Coronary artery (tissue), 2 donors: ENCODE measurements around the gene SLC25A29.

Experiments
- DNase-seq: peaks from one replicate; pipeline ENCODE4 v3.0.0-alpha.2; 2017; ENCODE audit warnings: low spot score
- H3K27ac ChIP-seq, 2 donors: fragments of 200-600 bp; sonication (generic); one replicate each; pipeline ENCODE4 v1.5.1; 2016 to 2019
- H3K4me3 ChIP-seq: fragments of 200-600 bp; sonication (generic); 2 replicates; pipeline ENCODE4 v1.5.1; 2016; ENCODE audit warnings: mild to moderate bottlenecking, moderate library complexity
- CTCF ChIP-seq: fragments of 200-600 bp; sonication (generic); IDR thresholded peaks from one replicate; pipeline ENCODE4 v1.5.1; 2019; ENCODE audit warnings: antibody characterized with exemption

The SLC25A29 gene

GRCh38 chr14:100332071-100332639, 25.9 kb upstream of the SLC25A29 start:
- TF ChIP-seq CTCF, result no peak
- H3K4me3 ChIP-seq, result no peak overlapping the region
- H3K27ac ChIP-seq, result no peak overlapping the region
- DNase-seq, result no peak

GRCh38 chr14:100330388-100330931, 24.2 kb upstream of the SLC25A29 start:
- no peak for DNase-seq
- no peak for TF ChIP-seq CTCF
- H3K4me3 ChIP-seq, result no peak overlapping the region
- H3K27ac ChIP-seq, result no peak overlapping the region

GRCh38 chr14:100330007-100330344, 23.7 kb upstream of the SLC25A29 start:
- no peak overlapping the region for H3K27ac ChIP-seq
- DNase-seq, result no peak
- TF ChIP-seq CTCF, result no peak
- H3K4me3 ChIP-seq, result no peak overlapping the region

- Histone ChIP-seq H3K27ac (no peak overlapping the region), H3K4me3 (no peak overlapping the region)
- no peak for DNase-seq
- no peak for TF ChIP-seq CTCF
These were observed 23.2 kb upstream of the SLC25A29 start for GRCh38 chr14:100329233-100330006.

- Histone ChIP-seq H3K27ac (no peak overlapping the region), H3K4me3 (no peak overlapping the region)
- no peak for TF ChIP-seq CTCF
- no peak for DNase-seq
These were observed 22.4 kb upstream of the SLC25A29 start for GRCh38 chr14:100328495-100329163.

- no peak overlapping the region for H3K27ac ChIP-seq
- no peak overlapping the region for H3K4me3 ChIP-seq
- TF ChIP-seq CTCF, result no peak
- no peak for DNase-seq
These were observed 20.9 kb upstream of the SLC25A29 start for GRCh38 chr14:100327128-100327527.
